Stimulated activated CD4-positive, alpha-beta T cell treated with anti-CD3 and anti-CD28 coated beads, Interleukin-2, amount 100 ng/mL, for 24 hours (primary cell): ENCODE data around the gene PIK3CA.

Experiments used
- DNase-seq, 2 donors: peaks; one replicate each; pipeline ENCODE4 v3.0.0-alpha.2; 2020

PIK3CA gene

DNA sequence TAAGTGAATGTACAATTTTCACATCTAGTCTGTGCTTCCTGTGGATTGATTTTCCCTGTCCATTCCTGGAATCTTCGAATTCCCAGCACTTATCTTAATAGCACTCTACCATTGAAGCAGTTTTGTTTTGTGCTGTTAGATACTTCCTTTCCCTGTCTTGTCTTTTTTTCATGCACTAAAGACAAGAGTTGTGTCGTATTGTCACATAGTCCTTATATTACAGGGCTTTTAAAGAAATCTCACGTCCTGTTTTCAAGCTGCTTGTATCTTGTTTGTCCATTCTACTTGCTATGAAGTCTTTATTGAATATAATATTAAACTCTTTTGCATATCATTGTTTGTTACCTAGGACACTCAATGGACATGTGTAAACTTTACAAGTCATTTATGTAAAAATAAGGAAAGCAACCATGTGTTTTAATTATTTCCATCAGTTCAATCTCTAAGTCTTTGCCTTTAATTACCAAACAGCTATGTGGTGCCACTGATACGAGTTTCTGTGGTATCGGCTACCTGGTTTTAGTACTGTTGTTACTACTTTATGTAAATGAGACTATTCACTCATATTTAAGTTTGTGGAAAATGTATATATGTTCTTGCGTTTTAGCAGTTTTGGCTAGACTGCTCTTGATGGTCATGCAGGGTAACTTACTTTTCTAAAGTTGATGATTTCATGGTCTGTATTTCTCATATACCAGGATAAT lies 10.3 kb downstream of the PIK3CA start:
- no peak for DNase-seq

GRCh38 chr3:179163503-179163902 lies 15.3 kb downstream of the PIK3CA start:
- DNase-seq, result no peak

DNA sequence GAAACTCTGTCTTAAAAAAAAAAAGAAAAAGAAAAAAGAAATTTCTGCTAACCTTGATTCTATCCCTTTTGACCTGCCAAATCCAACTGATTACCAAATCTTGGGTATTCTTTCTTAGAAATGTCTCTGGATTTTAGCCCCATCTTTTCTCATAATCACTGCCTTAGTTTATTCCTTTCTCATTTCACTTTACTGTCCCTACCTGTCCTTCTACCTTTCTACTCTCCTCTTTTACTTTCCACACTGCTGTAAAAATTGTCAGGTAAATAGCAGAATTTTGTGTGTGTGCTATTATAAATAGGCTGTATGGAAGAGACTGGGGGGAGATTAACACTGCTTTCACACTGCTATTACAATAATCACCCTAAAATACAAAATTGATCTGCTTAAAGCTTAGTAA lies 16.7 kb downstream of the PIK3CA start:
- no peak for DNase-seq

- no peak for DNase-seq
These were observed 18.5 kb downstream of the PIK3CA start for GRCh38 chr3:179166561-179167201.

DNA sequence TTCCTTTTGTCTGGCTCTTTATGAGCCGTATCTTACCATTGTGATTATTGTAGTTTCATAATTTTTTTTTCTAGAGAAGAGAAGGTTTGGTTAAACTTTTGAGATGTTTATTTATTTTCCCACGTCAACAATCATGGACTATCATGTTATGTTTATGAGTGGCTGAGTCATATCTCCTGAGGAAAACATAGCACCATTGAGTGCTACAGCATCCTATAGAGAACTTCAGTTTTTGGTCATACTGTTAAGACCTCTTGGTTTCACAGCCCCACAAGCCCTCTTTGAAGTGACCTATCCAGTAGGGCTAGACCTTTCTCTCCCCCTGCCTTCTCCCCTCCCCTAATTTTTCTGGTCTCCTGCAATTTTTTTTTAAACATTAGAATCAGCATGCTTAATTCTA lies 20.8 kb downstream of the PIK3CA start:
- DNase-seq, result no peak

GRCh38 chr3:179172546-179172945 lies 24.4 kb downstream of the PIK3CA start:
- DNase-seq, result no peak

DNA sequence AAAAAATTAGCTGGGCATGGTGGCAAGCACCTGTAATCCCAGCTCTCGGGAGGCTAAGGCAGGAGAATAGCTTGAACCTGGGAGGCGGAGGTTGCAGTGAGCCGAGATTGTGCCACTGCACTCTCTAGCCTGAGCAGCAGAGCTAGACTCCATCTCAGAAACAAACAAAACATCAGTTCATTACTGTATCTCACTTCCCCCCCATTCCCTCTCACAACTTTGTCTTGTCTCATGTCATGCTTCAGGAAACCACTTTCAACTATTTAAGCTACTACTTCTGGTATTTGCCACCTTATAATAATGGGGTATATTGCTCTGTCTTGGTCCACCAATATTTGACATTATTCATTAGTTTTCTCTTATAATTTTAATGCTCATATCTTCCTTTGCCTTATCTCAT lies 26.2 kb downstream of the PIK3CA start:
- no peak for DNase-seq

DNA sequence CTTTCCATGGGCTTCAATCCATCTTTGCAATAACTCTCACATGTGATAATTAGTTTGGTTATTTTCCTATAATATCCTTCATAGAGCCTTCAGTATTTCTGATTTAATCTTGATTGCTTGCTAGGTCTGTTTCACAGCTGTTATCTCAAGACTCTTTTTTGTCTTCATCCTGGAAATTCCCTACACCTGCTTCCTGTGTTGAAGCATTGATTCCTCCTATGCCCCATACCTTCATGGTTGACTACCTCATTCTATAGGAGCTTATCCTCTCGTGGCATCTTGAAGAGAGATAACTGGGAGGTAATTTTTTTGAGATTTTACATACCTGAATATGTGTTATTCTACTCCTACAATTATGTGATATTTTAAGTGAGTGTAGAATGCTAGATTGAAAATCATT lies 26.7 kb downstream of the PIK3CA start:
- DNase-seq, result no peak

- no peak for DNase-seq
These were observed 27.2 kb downstream of the PIK3CA start for GRCh38 chr3:179175358-179175757.

- no peak for DNase-seq
These were observed 29.5 kb downstream of the PIK3CA start for GRCh38 chr3:179177611-179178010.

DNA sequence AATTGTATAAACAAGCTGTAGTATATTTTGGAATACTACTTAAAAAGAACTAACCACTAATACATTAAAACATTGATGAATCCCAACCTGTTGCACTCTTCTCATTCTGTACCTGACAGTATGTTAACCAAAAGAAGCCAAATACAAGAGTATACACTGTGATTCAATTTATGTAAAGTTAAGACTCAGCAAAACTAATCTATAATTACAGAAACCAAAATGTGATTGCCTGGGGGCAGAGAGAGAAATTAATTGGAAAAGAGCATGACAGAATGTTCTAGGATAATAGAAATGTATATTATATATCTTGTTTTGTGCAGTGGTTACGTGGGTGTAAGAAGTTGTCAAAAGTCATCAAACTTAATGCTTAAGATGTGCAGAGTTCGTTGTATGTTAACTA lies 31.1 kb downstream of the PIK3CA start:
- no peak for DNase-seq

DNA sequence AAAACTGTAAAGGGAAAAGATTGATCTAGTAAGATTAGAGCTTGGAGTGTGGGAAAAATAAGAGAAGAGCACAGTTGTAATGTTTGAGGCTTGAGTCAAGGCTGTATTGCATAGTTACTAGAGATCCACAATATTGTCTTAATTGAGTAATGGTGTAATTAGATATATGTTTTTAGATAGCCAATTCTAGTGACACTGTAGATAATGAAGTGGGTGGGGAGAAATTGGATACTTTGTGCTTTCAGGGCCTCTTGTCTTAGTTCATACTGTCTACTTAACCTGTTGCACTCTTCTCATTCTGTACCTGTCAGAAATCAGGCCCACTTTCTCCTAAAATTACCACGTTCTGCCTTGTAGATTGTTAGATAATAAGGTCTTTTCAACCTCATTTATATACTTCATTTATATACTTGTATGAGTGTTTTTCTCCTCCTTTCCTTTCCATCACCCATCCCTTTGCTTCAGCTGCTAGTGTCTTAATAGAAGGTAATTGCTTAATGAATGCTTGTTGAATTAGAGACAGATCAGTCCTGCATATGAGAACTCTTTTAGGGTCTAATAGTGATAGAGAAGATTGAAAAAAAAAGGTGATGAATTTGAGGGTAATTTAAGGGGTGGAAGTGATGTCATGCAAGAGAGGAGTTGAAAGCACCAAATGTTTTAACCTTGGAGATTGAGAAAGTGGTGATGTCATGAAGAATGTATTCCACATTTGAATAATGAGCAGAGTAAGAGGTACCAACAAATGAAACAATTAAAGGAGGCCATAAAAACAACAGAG lies 32.0 kb downstream of the PIK3CA start:
- no peak for DNase-seq

GRCh38 chr3:179181021-179181472 lies 32.9 kb downstream of the PIK3CA start:
- no peak for DNase-seq

GRCh38 chr3:179181993-179182551 lies 33.9 kb downstream of the PIK3CA start:
- DNase-seq, result peak in 1 of 2 donors; percentile 5

GRCh38 chr3:179182902-179183301 lies 34.7 kb downstream of the PIK3CA start:
- DNase-seq, result no peak

DNA sequence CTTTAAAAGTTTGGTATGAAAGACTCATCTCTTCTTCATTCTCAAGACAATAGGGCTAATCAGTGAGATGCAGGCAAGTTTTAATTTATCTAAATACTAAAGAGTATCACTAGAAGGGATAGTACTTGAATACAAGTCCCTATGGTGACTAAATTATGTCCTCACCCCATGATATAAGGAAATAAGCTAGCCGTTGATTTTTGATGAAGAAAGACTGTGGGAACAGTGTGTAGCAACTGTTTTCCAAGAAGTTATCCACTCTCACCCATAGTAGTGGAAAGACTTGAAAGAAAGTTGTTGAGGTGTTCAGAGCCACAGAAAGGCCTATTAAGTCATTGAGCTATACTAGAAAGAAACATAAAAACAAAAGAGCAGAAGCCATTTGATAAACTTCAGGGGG lies 36.7 kb downstream of the PIK3CA start:
- DNase-seq, result no peak

GRCh38 chr3:179186426-179186825 lies 38.3 kb downstream of the PIK3CA start:
- DNase-seq, result no peak

DNA sequence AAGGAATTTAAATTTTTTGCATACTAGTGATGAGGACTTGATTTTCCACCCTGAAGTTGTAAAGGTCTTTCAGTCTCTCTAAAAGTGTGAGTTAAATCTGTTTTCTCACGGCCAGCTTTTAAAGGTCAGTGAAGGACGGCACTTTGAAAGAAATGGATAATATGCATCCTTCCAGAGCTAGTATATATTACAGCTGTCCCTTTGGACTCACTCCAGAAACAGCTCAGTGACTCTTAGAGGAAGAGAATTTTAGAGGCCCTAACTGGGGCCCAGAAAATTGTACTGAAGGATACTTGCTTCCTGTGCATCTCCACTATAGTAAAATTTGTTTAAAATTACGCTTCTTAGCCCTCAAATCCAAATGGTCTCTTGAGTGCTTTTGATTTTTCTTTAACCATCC lies 41.6 kb downstream of the PIK3CA start:
- DNase-seq, result no peak

GRCh38 chr3:179190581-179190980 lies 42.4 kb downstream of the PIK3CA start:
- DNase-seq, result no peak

GRCh38 chr3:179192542-179192941 lies 44.4 kb downstream of the PIK3CA start:
- no peak for DNase-seq

DNA sequence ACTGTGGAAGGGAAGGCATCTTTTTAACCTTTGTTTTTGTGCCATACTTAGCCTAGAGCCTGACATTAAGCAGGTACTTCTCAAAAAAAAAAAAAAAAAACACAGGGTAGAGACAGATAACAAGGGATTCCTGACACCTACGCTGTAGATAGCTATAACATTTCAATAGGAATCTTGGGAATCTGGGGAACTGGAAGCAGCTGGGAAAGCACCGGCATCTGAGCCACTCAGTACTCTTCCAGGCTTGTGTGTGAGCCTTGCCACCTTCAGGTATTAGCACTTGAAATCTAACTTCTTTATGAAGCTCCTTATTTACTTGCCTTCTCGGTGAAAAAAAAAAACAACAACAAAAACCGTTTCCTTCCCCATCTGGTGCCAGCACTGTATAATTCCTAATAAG lies 46.8 kb downstream of the PIK3CA start:
- DNase-seq, result no peak

DNA sequence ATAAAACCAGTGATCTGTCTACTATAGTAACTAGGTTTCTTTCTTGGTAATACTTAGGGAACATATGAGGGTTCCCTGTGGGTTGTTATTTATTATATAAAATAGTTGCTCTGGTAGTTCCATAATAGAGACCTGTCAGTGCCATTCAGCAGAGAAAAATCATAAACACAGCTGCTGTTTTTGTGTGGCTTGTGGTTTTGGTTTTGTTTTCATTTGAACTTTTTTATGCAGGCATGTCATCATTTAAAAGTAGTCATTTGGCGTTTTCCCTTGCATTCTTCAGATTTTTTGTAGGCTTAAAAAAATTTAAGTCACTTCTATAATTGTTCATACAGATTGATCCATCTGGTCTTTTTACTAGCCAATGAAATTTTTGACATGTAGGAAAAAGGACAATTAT lies 47.9 kb downstream of the PIK3CA start:
- DNase-seq, result no peak

DNA sequence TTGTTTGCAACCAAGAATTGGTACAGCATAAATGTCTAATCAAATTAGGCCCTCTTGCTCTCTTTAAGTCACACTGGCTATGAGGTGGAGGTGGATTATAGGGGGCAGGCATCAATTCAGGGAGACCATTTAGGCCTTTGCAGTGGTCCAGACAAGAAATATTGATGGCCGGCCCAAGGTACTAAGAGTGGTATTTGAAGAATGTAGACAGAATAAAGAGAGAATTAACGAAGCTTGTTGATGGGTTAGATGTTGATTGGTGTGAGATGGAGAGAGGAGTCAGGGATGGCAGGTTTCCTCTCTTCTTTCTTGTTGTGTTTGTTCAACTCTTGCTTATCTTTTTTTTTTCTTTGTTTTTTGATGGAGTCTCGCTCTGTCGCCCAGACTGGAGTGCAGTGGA lies 48.5 kb downstream of the PIK3CA start:
- DNase-seq, result no peak

GRCh38 chr3:179200790-179201189 lies 52.6 kb downstream of the PIK3CA start:
- DNase-seq, result no peak
